Measurements from ENCODE around the gene COX20. TPM values are rescaled to one million over a fixed set of nuclear protein-coding genes. Genes with fewer than 3 reads are reported as not detected.
"Not testable (repeated sequence)": the region's sequence is repeated elsewhere in the genome, so short reads cannot be mapped to it uniquely, and the experiment has no call there.

COX20 gene
- total RNA-seq, 4 donors from 2014 or later: 12.3 to 23.4 (median 20.2) TPM

DNA sequence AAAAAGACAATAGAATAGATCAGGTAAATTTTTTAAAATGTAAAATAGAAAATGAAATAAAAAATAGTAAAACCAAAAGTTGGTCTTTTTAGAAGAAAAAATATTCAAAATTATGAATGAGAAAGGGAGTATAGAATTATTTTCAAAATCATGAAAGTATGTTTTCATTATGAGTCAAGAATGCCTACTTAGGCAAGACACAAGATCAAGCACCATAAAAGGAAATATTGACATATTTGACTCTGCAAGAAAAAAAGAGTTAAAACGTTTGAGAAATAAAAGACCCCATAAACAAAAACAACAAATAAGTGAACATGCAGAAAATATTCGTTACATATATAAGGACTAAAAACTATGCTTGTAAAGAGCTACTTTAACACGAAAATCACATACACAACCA lies 4.8 kb upstream of the COX20 start:
- TF ChIP-seq POLR2A (IDR thresholded peaks at IDR 0.05) (no peak), CTCF (IDR thresholded peaks at IDR 0.05) (no peak)

GRCh38 chr1:244833260-244833659 lies 2.2 kb upstream of the COX20 start:
- whole genome bisulfite sequencing, 2 donors: 32 to 35% methylated on average over 8 of the region's 8 CpGs
- intact Hi-C loops (cut with DNase I; ENCODE audit: low total_unique reads): loop anchor here (10.0 kb wide), 1 partner anchor 132 kb away; a partner anchor contains a TSS

More for the DNA sequence above, 4.8 kb upstream of the COX20 start:
- intact Hi-C loops (cut with DNase I; ENCODE audit: low total_unique reads): loop anchor here (10.0 kb wide), 1 partner anchor 134 kb away; a partner anchor contains a TSS
- no peak for DNase-seq (ENCODE audit: low spot score in 2 of 2)
- WGBS, 2 donors: 76 to 84% methylated on average over 3 of the region's 3 CpGs
- H3K4me3 ChIP-seq (ENCODE audit: low read depth, poor library complexity, severe bottlenecking): no peak overlapping the region

DNA sequence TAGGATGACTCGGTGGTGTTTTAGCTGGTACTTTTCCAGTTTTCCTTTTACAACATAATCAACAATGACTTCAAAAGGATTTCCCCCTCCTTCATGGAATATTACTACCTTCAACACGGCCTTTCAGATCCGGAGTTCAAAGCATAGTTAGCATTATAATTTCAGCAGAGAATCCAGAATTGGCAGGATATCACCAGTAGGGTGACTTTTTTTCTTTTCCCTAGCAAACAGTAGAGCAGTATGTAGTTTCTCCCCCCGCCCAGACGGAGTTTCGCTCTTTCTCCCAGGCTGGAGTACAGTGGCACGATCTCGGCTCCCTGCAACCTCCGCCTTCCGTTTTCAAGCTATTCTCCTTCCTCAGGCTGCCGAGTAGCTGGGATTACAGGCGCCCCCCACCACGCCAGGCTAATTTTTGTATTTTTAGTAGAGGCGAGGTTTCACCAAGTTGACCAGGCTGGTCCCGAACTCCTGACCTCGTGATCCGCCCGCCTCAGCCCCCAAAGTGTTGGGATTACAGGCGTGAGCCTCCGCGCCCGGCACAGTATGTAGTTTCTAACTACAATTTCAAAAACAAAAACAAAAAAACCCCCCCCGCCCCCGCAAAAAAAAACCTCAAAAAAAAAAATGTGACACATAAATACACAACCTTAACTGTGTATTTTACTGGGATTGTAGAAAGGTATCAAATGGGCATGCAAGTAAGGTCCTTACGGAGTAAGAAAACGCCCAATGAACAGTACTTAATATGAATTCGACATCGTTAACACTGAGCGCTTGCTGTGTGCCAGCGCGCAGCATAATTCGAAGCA lies 1.5 kb upstream of the COX20 start:
- intact Hi-C loops (cut with DNase I; ENCODE audit: low total_unique reads): loop anchor here (10.0 kb wide), 1 partner anchor 131 kb away; a partner anchor contains a TSS
- peak overlapping the region; percentile 43 for H3K4me3 ChIP-seq (ENCODE audit: low read depth, poor library complexity, severe bottlenecking)
- WGBS, 2 donors: 0 to 1% methylated on average over 32 of the region's 32 CpGs
- no peak for TF ChIP-seq POLR2A (IDR thresholded peaks at IDR 0.05)
- peak in 1 of 3 donors; percentile 40 for TF ChIP-seq CTCF (IDR thresholded peaks at IDR 0.05)
- DNase-seq (ENCODE audit: low spot score in 2 of 2): peak; percentile 54 to 93

More at GRCh38 chr1:244833260-244833659, 2.2 kb upstream of the COX20 start:
- DNase-seq (ENCODE audit: low spot score in 2 of 2); H3K4me3 ChIP-seq (ENCODE audit: low read depth, poor library complexity, severe bottlenecking): not testable (repeated sequence)

- peak; percentile 87 to 97 for DNase-seq (ENCODE audit: low spot score in 2 of 2)
- intact Hi-C loops (cut with DNase I; ENCODE audit: low total_unique reads): loop anchor here (10.0 kb wide), 1 partner anchor 130 kb away; a partner anchor contains a TSS
- peak overlapping the region; percentile 43 for H3K4me3 ChIP-seq (ENCODE audit: low read depth, poor library complexity, severe bottlenecking)
- TF ChIP-seq CTCF (IDR thresholded peaks at IDR 0.05): no peak
- TF ChIP-seq POLR2A (IDR thresholded peaks at IDR 0.05): no peak
- 0 to 1% methylated on average over 39 to 47 of the region's 49 CpGs for WGBS, 2 donors
These were observed 749 bp upstream of the COX20 start for GRCh38 chr1:244834543-244835275.

DNA sequence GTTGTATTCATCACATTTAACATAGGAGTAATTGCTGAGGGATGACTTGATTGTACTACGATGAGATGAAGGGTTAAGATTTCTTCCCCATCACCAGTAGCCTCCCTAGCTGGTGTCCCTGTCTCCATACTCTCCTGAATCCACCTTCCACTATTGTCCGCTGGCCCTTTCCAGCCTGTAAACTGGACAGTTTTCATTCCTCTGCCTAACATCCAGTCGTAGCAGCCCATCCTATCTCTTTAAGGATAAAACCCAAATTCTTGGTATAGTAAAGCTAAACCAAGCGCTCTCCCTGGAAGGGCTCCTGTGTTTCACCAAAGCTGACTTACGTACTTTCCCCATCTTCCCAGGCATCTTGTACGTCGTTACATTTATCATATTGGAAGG lies 670 bp downstream of the COX20 start:
- intact Hi-C loops (cut with DNase I; ENCODE audit: low total_unique reads): loop anchor here (10.0 kb wide), 1 partner anchor 129 kb away; a partner anchor contains a TSS
- peak overlapping the region; percentile 39 for H3K4me3 ChIP-seq (ENCODE audit: low read depth, poor library complexity, severe bottlenecking)
- TF ChIP-seq POLR2A (IDR thresholded peaks at IDR 0.05) (no peak), CTCF (IDR thresholded peaks at IDR 0.05) (no peak)
- no peak for DNase-seq (ENCODE audit: low spot score in 2 of 2)
- 0 to 1% methylated on average over 7 of the region's 7 CpGs for WGBS, 2 donors

DNA sequence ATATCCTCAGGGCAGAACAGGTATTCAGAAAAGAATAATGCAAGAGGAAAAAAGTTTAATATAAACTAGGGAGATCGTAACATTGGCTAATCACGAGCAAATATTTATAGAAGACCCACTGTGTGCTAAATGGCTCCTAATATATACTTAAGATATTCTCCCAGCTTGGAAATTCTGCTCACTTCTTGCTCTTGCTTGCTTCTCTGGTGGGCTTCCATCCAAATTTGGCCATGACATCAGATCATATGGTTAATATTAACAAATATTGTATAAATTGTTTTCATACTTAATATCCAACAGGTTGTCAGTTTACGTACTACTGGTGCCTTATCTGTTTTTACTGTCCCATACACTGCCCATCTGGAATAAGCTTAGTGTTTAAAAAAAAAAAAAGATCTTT lies 1.1 kb downstream of the COX20 start:
- intact Hi-C loops (cut with DNase I; ENCODE audit: low total_unique reads): loop anchor here (10.0 kb wide), 1 partner anchor 128 kb away; a partner anchor contains a TSS
- 11 to 17% methylated on average over 3 of the region's 3 CpGs for WGBS, 2 donors
- DNase-seq (ENCODE audit: low spot score in 2 of 2): no peak
- peak overlapping the region; percentile 39 for H3K4me3 ChIP-seq (ENCODE audit: low read depth, poor library complexity, severe bottlenecking)
- TF ChIP-seq POLR2A (IDR thresholded peaks at IDR 0.05) (no peak), CTCF (IDR thresholded peaks at IDR 0.05) (no peak)

Data from lower leg skin (tissue), 4 donors.